Stomach (tissue), 9 donors: ENCODE results near the gene SOCS7. TPM values are rescaled to one million over a fixed set of nuclear protein-coding genes. Genes with fewer than 3 reads are reported as not detected.

Source experiments
- DNase-seq, 2 donors: peaks; one replicate each; pipeline versions ENCODE4 v3.0.0 to v3.0.0-alpha.2; 2013 to 2019
- H3K27ac ChIP-seq, 5 donors: fragments of 200-600 bp in 4 of 5; sonication (generic) in 4 of 5; one replicate each; pipeline ENCODE4 v1.5.1; 2013 to 2019; ENCODE audit warnings: mild to moderate bottlenecking in 1 of 5, moderate library complexity in 1 of 5
- H3K27me3 ChIP-seq, 3 donors: fragments of 200-600 bp; sonication (generic); one replicate each; pipeline ENCODE4 v1.5.1; 2017 to 2019; ENCODE audit warnings: mixed run types in 1 of 3
- H3K36me3 ChIP-seq, 4 donors: fragments of 200-600 bp; sonication (generic); 1 replicate in 3 of 4; 2 replicates in 1 of 4; pipeline ENCODE4 v1.5.1; 2016 to 2019
- H3K4me1 ChIP-seq, 4 donors: fragments of 200-600 bp; sonication (generic); one replicate each; pipeline ENCODE4 v1.5.1; 2016 to 2019
- H3K4me3 ChIP-seq, 4 donors: fragments of 200-600 bp; sonication (generic) in 3 of 4; one replicate each; pipeline ENCODE4 v1.5.1; 2016 to 2019; ENCODE audit warnings: mild to moderate bottlenecking in 1 of 4
- H3K9me3 ChIP-seq, 4 donors: fragments of 200-600 bp; sonication (generic); one replicate each; pipeline ENCODE4 v1.5.1; 2016 to 2019
- CTCF ChIP-seq, 7 experiments: fragments of 450-650 bp in 4 of 7; fragments of 200-600 bp in 3 of 7; sonication (generic) in 3 of 7; IDR thresholded peaks; one replicate each; pipeline ENCODE4 v1.5.1; 2016 to 2019; ENCODE audit warnings: antibody characterized with exemption in 7 of 7, control low read depth in 2 of 7, mild to moderate bottlenecking in 1 of 7
- EP300 ChIP-seq: sonication (generic); formaldehyde crosslinking; IDR thresholded peaks from one replicate; pipeline ENCODE4 v1.6.1; 2017; ENCODE audit warnings: antibody characterized with exemption
- POLR2A ChIP-seq, 4 donors: fragments of 450-650 bp; IDR thresholded peaks; one replicate each; pipeline ENCODE4 v1.6.1; 2016; ENCODE audit warnings: antibody characterized with exemption in 4 of 4, control low read depth in 2 of 4, mild to moderate bottlenecking in 1 of 4, moderate library complexity in 1 of 4
- POLR2AphosphoS5 ChIP-seq, 3 donors: sonication (generic); formaldehyde crosslinking; IDR thresholded peaks; one replicate each; pipeline ENCODE4 v1.6.1; 2016; ENCODE audit warnings: antibody characterized with exemption in 3 of 3
- WGBS, 5 donors: extraction: QIAGEN DNeasy Blood & Tissue Kit in 3 of 5; methylation state at CpG; one replicate each; pipeline versions ENCODE4 v1.1.5 to v1.1.7; 2013 to 2018; 5-methylcytosine and 5-hydroxymethylcytosine counted together
- intact Hi-C: fragments of 100-400 bp; cut with DNase I; formaldehyde crosslinking; loops from one replicate; pipeline ENCODE4 v1.15.1; 2023; ENCODE audit warnings: low total_unique reads
- polyA plus RNA-seq, 3 donors: library from polyadenylated mRNA; stranded (reverse); fragments of 200-250 nt; gene quantifications; one replicate each; pipeline ENCODE4 v1.2.3, GENCODE V29; 2013
- total RNA-seq, 5 donors: library from RNA; depleted of rRNA; stranded (reverse); fragments of >200 nt; gene quantifications; one replicate each; pipeline versions ENCODE4 v1.1.0 to v1.2.3, GENCODE V29; 2014 to 2016
- donor health status: healthy with polysubstance abuse.
- donor health status: Bipolar disorder and iron deficiency.
- donor health status: healthy.

Gene SOCS7
- total and polyA plus RNA-seq, 8 donors: 2.5 to 52.4 (median 11.3) TPM

DNA sequence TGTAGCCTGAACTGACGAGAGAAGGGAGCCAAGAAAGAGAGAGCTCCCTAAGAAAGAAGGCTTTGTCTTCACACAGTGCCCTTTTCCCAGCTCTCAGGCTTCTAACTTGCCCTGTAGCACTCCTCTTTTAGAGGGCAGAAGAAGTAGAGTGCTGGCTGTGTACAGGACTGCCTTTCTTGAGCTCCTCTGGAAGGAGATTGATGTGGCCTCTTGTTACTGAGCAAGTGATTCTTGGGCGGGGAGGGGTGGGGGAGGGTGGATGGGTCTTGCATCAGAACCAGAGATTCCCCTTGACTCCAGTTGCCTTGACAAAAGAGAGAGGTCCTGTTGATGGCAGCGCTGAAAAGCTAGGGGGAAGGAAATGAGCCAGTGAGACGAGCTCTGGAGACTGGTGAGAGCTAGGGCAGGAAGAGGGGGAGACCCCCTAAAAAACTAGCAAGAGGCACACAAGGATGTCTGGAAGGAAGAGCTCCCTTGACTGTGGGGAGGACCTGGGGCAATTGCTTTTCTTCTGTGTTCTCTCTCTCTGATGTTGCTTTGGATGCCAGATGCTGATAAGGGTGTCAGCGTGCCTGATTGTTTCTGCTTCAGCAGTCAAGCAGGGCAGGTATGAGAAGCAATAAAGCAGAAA is 26.3 kb upstream of the SOCS7 start:
- Histone ChIP-seq H3K27ac (peak overlapping the region in 3 of 5 donors; percentile 24 to 43 (median 33)), H3K4me3 (no peak overlapping the region), H3K9me3 (no peaks in the 10 kb centered on the region), H3K27me3 (peaks cover 0 to 8% (median 0%) of the 10 kb centered on the region in 3 donors), H3K36me3 (peaks cover 5 to 34% (median 30%) of the 10 kb centered on the region in 4 donors), H3K4me1 (peaks cover 12 to 36% (median 22%) of the 10 kb centered on the region in 4 donors)
- 22 to 42% (median 29%) methylated on average over 5 of the region's 5 CpGs for WGBS, 5 donors
- TF ChIP-seq CTCF (IDR thresholded peaks at IDR 0.05) (no peak), POLR2A (IDR thresholded peaks at IDR 0.05) (no peak), POLR2AphosphoS5 (IDR thresholded peaks at IDR 0.05) (no peak), EP300 (no peak)
- intact Hi-C loops: no loop called here
- DNase-seq: peak in 1 of 2 donors; percentile 34

- intact Hi-C loops: no loop called here
- 78 to 87% (median 85%) methylated on average over 8 of the region's 8 CpGs for WGBS, 5 donors
- Histone ChIP-seq H3K9me3 (no peaks in the 10 kb centered on the region), H3K27me3 (peaks cover 0 to 24% (median 0%) of the 10 kb centered on the region in 3 donors), H3K27ac (peak overlapping the region in 1 of 5 donors; percentile 26), H3K4me1 (peaks cover 12 to 43% (median 22%) of the 10 kb centered on the region in 4 donors), H3K4me3 (no peak overlapping the region), H3K36me3 (peaks cover 0 to 18% (median 16%) of the 10 kb centered on the region in 4 donors)
- peak in 1 of 2 donors; percentile 45 for DNase-seq
- no peak for TF ChIP-seq POLR2A (IDR thresholded peaks at IDR 0.05)
- TF ChIP-seq CTCF (IDR thresholded peaks at IDR 0.05): no peak
- TF ChIP-seq POLR2AphosphoS5 (IDR thresholded peaks at IDR 0.05): no peak
- no peak for TF ChIP-seq EP300
Measured at GRCh38 chr17:38326996-38327792, 24.4 kb upstream of the SOCS7 start.

DNA sequence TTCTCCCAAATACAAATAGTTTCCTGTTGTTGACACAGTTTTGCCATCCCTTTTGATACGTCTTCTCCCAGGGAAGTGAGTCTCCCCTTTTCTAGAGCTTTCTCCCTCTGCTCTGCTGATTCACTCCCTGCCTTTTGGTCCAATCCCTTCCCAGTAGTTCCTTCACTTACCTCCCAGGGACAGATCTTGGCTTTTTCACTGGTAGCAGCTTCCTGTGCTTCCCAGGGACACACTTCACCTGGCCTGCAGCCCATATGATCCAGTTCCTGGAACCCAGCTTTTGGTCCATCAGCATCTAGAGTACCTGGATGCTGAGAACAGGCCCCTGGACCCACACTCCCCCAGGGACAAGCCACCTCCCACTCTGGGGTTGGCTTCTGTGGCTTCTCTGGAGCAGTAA is 23.7 kb upstream of the SOCS7 start:
- Histone ChIP-seq H3K27ac (no peak overlapping the region), H3K27me3 (peaks cover 0 to 31% (median 0%) of the 10 kb centered on the region in 3 donors), H3K36me3 (peaks cover 0 to 11% (median 9%) of the 10 kb centered on the region in 4 donors), H3K9me3 (no peaks in the 10 kb centered on the region), H3K4me3 (no peak overlapping the region), H3K4me1 (peaks cover 12 to 43% (median 22%) of the 10 kb centered on the region in 4 donors)
- peak in 1 of 2 donors; percentile 1 for DNase-seq
- no peak for TF ChIP-seq CTCF (IDR thresholded peaks at IDR 0.05)
- no peak for TF ChIP-seq POLR2A (IDR thresholded peaks at IDR 0.05)
- no peak for TF ChIP-seq EP300
- intact Hi-C loops: no loop called here
- WGBS, 5 donors: 33 to 74% (median 51%) methylated on average over 1 of the region's 1 CpG

GRCh38 chr17:38328620-38329019 is 23.0 kb upstream of the SOCS7 start:
- peak in 1 of 2 donors; percentile 0 for DNase-seq
- no peaks in the 10 kb centered on the region for H3K9me3 ChIP-seq
- H3K27ac ChIP-seq: no peak overlapping the region
- intact Hi-C loops: no loop called here
- peaks cover 10 to 38% (median 18%) of the 10 kb centered on the region in 4 donors for H3K4me1 ChIP-seq
- WGBS, 5 donors: 73 to 81% (median 79%) methylated on average over 7 of the region's 7 CpGs
- no peak overlapping the region for H3K4me3 ChIP-seq
- peaks cover 0 to 38% (median 0%) of the 10 kb centered on the region in 3 donors for H3K27me3 ChIP-seq
- no peak for TF ChIP-seq CTCF (IDR thresholded peaks at IDR 0.05)
- TF ChIP-seq EP300: no peak
- no peak for TF ChIP-seq POLR2A (IDR thresholded peaks at IDR 0.05)
- no peak for TF ChIP-seq POLR2AphosphoS5 (IDR thresholded peaks at IDR 0.05)
- peaks cover 0 to 4% (median 2%) of the 10 kb centered on the region in 4 donors for H3K36me3 ChIP-seq
